Lung (tissue), 12 donors: Measurements from ENCODE around the gene PRKAA1. TPM values are rescaled to one million over a fixed set of nuclear protein-coding genes. Genes with fewer than 3 reads are reported as not detected.

Source experiments
- ATAC-seq: fragments of 200-7000 bp; cut with Tn5 transposase; one replicate; pipeline ENCODE4 v1.9.1; 2020; ENCODE audit warnings: moderate number of reproducible peaks; ENCODE audit not compliant: insufficient read depth, low FRiP score
- DNase-seq, 3 donors: peaks; one replicate each; pipeline ENCODE4 v3.0.0-alpha.2; 2013 to 2017
- H3K27ac ChIP-seq, 2 donors: one replicate each; pipeline ENCODE4 v1.5.1; 2013; ENCODE audit warnings: mild to moderate bottlenecking in 2 of 2, moderate library complexity in 2 of 2, control low read depth in 1 of 2, inconsistent platforms in 1 of 2, low read depth in 1 of 2, low read length in 1 of 2
- H3K27me3 ChIP-seq, 3 donors: one replicate each; pipeline ENCODE4 v1.5.1; 2013; ENCODE audit warnings: low read length in 2 of 3; ENCODE audit not compliant: control insufficient read depth in 3 of 3, insufficient read depth in 3 of 3
- H3K36me3 ChIP-seq, 4 donors: one replicate each; pipeline ENCODE4 v1.5.1; 2013; ENCODE audit warnings: low read length in 4 of 4, mild to moderate bottlenecking in 1 of 4, moderate library complexity in 1 of 4; ENCODE audit not compliant: control insufficient read depth in 4 of 4, insufficient read depth in 4 of 4
- H3K4me1 ChIP-seq, 5 donors: one replicate each; pipeline ENCODE4 v1.5.1; 2013; ENCODE audit warnings: low read length in 5 of 5, mild to moderate bottlenecking in 2 of 5, moderate library complexity in 1 of 5; ENCODE audit not compliant: control insufficient read depth in 5 of 5, insufficient read depth in 5 of 5
- H3K4me3 ChIP-seq: one replicate; pipeline ENCODE4 v1.5.1; 2013; ENCODE audit warnings: mild to moderate bottlenecking, control low read depth, moderate library complexity
- H3K9ac ChIP-seq, 2 donors: one replicate each; pipeline ENCODE4 v1.5.1; 2013; ENCODE audit warnings: low read length in 2 of 2, control low read depth in 1 of 2; ENCODE audit not compliant: insufficient read depth in 1 of 2
- H3K9me3 ChIP-seq, 4 donors: one replicate each; pipeline ENCODE4 v1.5.1; 2013; ENCODE audit warnings: low read length in 3 of 4, mild to moderate bottlenecking in 1 of 4, moderate library complexity in 1 of 4; ENCODE audit not compliant: control insufficient read depth in 4 of 4, insufficient read depth in 3 of 4
- WGBS, 2 donors: extraction: QIAGEN DNeasy Blood & Tissue Kit; methylation state at CpG; one replicate each; pipeline ENCODE4 v1.1.7; 2013; 5-methylcytosine and 5-hydroxymethylcytosine counted together
- polyA plus RNA-seq, 2 donors: library from polyadenylated mRNA; stranded (reverse); fragments of 200-250 nt; gene quantifications; one replicate each; pipeline ENCODE4 v1.2.1, GENCODE V29; 2013
- total RNA-seq, 2 donors: library from RNA; depleted of rRNA in 1 of 2; stranded (reverse); fragments of >200 nt in 1 of 2; gene quantifications; one replicate each; pipeline ENCODE4 v1.2.1, GENCODE V29; 2014 to 2021
- TF ChIP-seq, protein P1 (sequence below): IDR thresholded peaks from 2 replicates; pipeline ENCODE4 v1.5.1; 2012; ENCODE audit warnings: mild to moderate bottlenecking; ENCODE audit errors: control extremely low read depth, extremely low read depth
- donor health status: control.
- donor health status: control.
- donor health status: Bipolar disorder and iron deficiency.
- donor health status: healthy.
- donor health status: DM: yes; HTN: yes; CAD: no.

The PRKAA1 gene
- total and polyA plus RNA-seq, 4 donors, result 24.5 to 113 (median 56.6) TPM

DNA sequence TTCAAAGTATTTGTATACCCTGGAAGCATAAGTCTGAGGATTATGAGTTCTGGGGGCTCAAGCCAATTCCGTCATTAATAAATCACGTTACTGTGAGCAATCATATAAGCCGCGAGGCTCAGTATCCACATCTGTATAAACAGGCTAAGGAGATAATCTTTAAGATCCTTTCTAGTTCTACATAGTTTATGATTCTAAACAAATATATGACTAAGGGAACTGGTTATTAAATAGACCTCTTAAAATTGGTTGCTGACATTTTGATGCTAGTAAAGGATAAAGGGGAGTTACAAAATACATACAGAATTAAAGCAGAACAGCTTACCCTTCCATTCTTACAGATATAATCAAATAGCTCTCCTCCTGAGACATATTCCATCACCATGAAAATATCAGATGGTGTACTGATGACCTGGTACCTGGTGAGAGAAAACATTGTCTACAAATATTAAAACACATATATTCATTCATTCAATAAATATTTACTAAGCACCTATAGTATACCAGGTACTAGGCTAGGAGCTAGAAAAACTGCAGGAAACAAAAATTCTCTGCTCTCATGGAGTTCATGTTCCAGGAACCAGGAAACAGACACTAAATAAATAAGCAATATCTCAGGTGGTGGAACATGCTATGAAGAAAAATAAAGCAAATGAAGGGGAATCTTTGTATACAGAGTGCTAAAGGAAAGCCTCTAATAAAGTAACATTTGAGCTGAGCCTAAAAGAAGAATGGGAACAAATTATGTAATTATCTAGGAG lies 22.9 kb downstream of the PRKAA1 start:
- H3K36me3 ChIP-seq, result peaks cover 10 to 23% (median 20%) of the 10 kb centered on the region in 4 donors
- DNase-seq (no peak), ATAC-seq (no peak)
- 90 to 94% methylated on average over 4 of the region's 4 CpGs for WGBS, 2 donors
- peaks cover 0 to 8% (median 0%) of the 10 kb centered on the region in 5 donors for H3K4me1 ChIP-seq
- TF ChIP-seq, protein P1, sequence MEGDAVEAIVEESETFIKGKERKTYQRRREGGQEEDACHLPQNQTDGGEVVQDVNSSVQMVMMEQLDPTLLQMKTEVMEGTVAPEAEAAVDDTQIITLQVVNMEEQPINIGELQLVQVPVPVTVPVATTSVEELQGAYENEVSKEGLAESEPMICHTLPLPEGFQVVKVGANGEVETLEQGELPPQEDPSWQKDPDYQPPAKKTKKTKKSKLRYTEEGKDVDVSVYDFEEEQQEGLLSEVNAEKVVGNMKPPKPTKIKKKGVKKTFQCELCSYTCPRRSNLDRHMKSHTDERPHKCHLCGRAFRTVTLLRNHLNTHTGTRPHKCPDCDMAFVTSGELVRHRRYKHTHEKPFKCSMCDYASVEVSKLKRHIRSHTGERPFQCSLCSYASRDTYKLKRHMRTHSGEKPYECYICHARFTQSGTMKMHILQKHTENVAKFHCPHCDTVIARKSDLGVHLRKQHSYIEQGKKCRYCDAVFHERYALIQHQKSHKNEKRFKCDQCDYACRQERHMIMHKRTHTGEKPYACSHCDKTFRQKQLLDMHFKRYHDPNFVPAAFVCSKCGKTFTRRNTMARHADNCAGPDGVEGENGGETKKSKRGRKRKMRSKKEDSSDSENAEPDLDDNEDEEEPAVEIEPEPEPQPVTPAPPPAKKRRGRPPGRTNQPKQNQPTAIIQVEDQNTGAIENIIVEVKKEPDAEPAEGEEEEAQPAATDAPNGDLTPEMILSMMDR, result no peak
- H3K27me3 ChIP-seq, result no peaks in the 10 kb centered on the region
- no peak overlapping the region for H3K4me3 ChIP-seq
- no peaks in the 10 kb centered on the region for H3K9me3 ChIP-seq
- no peak overlapping the region for H3K27ac ChIP-seq
- H3K9ac ChIP-seq, result no peak overlapping the region

DNA sequence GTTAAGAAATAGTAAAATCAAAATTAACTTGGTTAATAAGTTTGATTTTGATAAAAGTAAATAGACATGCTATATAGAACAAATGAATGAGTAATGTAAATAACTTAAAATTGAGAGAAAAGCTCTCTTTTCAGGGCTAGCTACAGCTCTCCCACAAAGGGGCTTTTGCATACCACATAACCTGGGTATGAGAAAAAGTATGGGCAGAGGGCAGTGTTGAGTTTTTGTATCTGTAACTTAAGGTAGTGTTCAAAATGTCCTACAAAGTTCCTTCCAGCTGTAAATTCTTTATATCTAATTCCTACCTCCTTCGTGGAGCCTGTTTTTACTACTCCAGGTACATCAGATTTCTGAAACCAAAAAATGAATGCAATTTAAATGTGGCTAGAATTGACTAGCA lies 23.6 kb downstream of the PRKAA1 start:
- WGBS, 2 donors, result 86 to 93% methylated on average over 1 of the region's 1 CpG
- Histone ChIP-seq H3K9me3 (no peaks in the 10 kb centered on the region), H3K4me3 (no peak overlapping the region), H3K9ac (no peak overlapping the region), H3K36me3 (peaks cover 10 to 26% (median 20%) of the 10 kb centered on the region in 4 donors), H3K4me1 (peaks cover 0 to 8% (median 0%) of the 10 kb centered on the region in 5 donors), H3K27me3 (no peaks in the 10 kb centered on the region), H3K27ac (no peak overlapping the region)
- TF ChIP-seq, protein P1, result no peak
- no peak for ATAC-seq
- no peak for DNase-seq

DNA sequence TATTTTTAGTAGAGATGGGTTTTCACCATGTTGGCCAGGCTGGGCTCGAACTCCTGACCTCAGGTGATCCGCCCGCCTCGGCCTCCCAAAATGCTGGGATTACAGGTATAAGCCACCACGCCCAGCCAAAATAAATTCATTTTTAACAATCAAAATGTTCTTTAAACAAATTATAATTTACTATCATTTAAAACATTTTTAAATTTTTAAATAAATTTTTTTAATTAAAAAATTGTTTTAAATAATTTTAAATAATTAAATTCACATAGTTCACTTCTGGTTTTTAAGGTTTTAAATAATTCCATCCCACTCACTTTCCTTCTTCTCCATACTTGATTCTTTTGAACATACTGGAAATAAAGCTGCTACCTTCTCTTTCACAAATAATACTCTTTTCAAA lies 27.4 kb downstream of the PRKAA1 start:
- Histone ChIP-seq H3K4me3 (no peak overlapping the region), H3K9ac (no peak overlapping the region), H3K27me3 (no peaks in the 10 kb centered on the region), H3K9me3 (no peaks in the 10 kb centered on the region), H3K4me1 (peaks cover 0 to under 1% (median 0%) of the 10 kb centered on the region in 5 donors), H3K36me3 (peaks cover 14 to 28% (median 20%) of the 10 kb centered on the region in 4 donors), H3K27ac (no peak overlapping the region)
- DNase-seq (no peak), ATAC-seq (no peak)
- WGBS, 2 donors, result 94 to 98% methylated on average over 5 of the region's 5 CpGs
- TF ChIP-seq, protein P1, result no peak
